Stomach (tissue), 9 donors: Measurements from ENCODE around the gene CGB2. TPM values are rescaled to one million over a fixed set of nuclear protein-coding genes. Genes with fewer than 3 reads are reported as not detected.

Source experiments
- DNase-seq, 2 donors: peaks; one replicate each; pipeline versions ENCODE4 v3.0.0 to v3.0.0-alpha.2; 2013 to 2019
- H3K27ac ChIP-seq, 5 donors: fragments of 200-600 bp in 4 of 5; sonication (generic) in 4 of 5; one replicate each; pipeline ENCODE4 v1.5.1; 2013 to 2019; ENCODE audit warnings: mild to moderate bottlenecking in 1 of 5, moderate library complexity in 1 of 5
- H3K27me3 ChIP-seq, 3 donors: fragments of 200-600 bp; sonication (generic); one replicate each; pipeline ENCODE4 v1.5.1; 2017 to 2019; ENCODE audit warnings: mixed run types in 1 of 3
- H3K36me3 ChIP-seq, 4 donors: fragments of 200-600 bp; sonication (generic); 1 replicate in 3 of 4; 2 replicates in 1 of 4; pipeline ENCODE4 v1.5.1; 2016 to 2019
- H3K4me1 ChIP-seq, 4 donors: fragments of 200-600 bp; sonication (generic); one replicate each; pipeline ENCODE4 v1.5.1; 2016 to 2019
- H3K4me3 ChIP-seq, 4 donors: fragments of 200-600 bp; sonication (generic) in 3 of 4; one replicate each; pipeline ENCODE4 v1.5.1; 2016 to 2019; ENCODE audit warnings: mild to moderate bottlenecking in 1 of 4
- H3K9me3 ChIP-seq, 4 donors: fragments of 200-600 bp; sonication (generic); one replicate each; pipeline ENCODE4 v1.5.1; 2016 to 2019
- CTCF ChIP-seq, 7 experiments: fragments of 450-650 bp in 4 of 7; fragments of 200-600 bp in 3 of 7; sonication (generic) in 3 of 7; IDR thresholded peaks; one replicate each; pipeline ENCODE4 v1.5.1; 2016 to 2019; ENCODE audit warnings: antibody characterized with exemption in 7 of 7, control low read depth in 2 of 7, mild to moderate bottlenecking in 1 of 7
- EP300 ChIP-seq: sonication (generic); formaldehyde crosslinking; IDR thresholded peaks from one replicate; pipeline ENCODE4 v1.6.1; 2017; ENCODE audit warnings: antibody characterized with exemption
- POLR2A ChIP-seq, 4 donors: fragments of 450-650 bp; IDR thresholded peaks; one replicate each; pipeline ENCODE4 v1.6.1; 2016; ENCODE audit warnings: antibody characterized with exemption in 4 of 4, control low read depth in 2 of 4, mild to moderate bottlenecking in 1 of 4, moderate library complexity in 1 of 4
- POLR2AphosphoS5 ChIP-seq, 3 donors: sonication (generic); formaldehyde crosslinking; IDR thresholded peaks; one replicate each; pipeline ENCODE4 v1.6.1; 2016; ENCODE audit warnings: antibody characterized with exemption in 3 of 3
- WGBS, 5 donors: extraction: QIAGEN DNeasy Blood & Tissue Kit in 3 of 5; methylation state at CpG; one replicate each; pipeline versions ENCODE4 v1.1.5 to v1.1.7; 2013 to 2018; 5-methylcytosine and 5-hydroxymethylcytosine counted together
- intact Hi-C: fragments of 100-400 bp; cut with DNase I; formaldehyde crosslinking; loops from one replicate; pipeline ENCODE4 v1.15.1; 2023; ENCODE audit warnings: low total_unique reads
- polyA plus RNA-seq, 3 donors: library from polyadenylated mRNA; stranded (reverse); fragments of 200-250 nt; gene quantifications; one replicate each; pipeline ENCODE4 v1.2.3, GENCODE V29; 2013
- small RNA-seq, 4 donors: library from RNA; depleted of rRNA; stranded (forward); fragments of <200 nt; gene quantifications; one replicate each; pipeline ENCODE3, GENCODE V24; 2016
- total RNA-seq, 5 donors: library from RNA; depleted of rRNA; stranded (reverse); fragments of >200 nt; gene quantifications; one replicate each; pipeline versions ENCODE4 v1.1.0 to v1.2.3, GENCODE V29; 2014 to 2016
- donor health status: healthy with polysubstance abuse.
- donor health status: Bipolar disorder and iron deficiency.
- donor health status: healthy.

CGB2 gene
- total and polyA plus RNA-seq, 8 donors: not detected

DNA sequence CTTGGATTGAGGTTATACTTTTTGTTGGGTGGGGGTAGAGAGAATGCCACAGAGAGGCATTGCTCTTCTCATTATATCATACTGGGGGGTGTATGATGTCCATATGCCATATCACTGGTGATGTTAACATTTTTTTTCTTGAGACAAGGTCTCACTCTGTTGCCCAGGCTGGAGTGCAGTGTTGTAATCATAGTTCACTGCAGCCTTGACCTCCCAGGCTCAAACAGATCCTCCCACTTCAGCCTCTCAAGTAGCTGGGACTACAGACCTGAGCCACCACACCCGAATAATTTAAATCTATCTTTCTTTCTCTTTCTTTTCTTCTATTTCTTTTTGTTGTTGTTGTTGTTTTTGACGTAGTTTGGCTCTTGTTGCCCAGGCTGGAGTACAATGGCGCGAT, 48.7 kb downstream of the CGB2 start:
- H3K4me3 ChIP-seq: no peak overlapping the region
- H3K4me1 ChIP-seq: peaks cover 0 to 9% (median 7%) of the 10 kb centered on the region in 4 donors
- TF ChIP-seq EP300: no peak
- TF ChIP-seq POLR2AphosphoS5 (IDR thresholded peaks at IDR 0.05): no peak
- no peak for TF ChIP-seq POLR2A (IDR thresholded peaks at IDR 0.05)
- no peak for TF ChIP-seq CTCF (IDR thresholded peaks at IDR 0.05)
- no peak for DNase-seq
- WGBS, 5 donors: 74 to 92% (median 86%) methylated on average over 4 of the region's 4 CpGs
- H3K27ac ChIP-seq: no peak overlapping the region
- intact Hi-C loops: no loop called here
- no peaks in the 10 kb centered on the region for H3K9me3 ChIP-seq
- no peaks in the 10 kb centered on the region for H3K27me3 ChIP-seq
- H3K36me3 ChIP-seq: no peaks in the 10 kb centered on the region

- Histone ChIP-seq H3K36me3 (no peaks in the 10 kb centered on the region), H3K27me3 (no peaks in the 10 kb centered on the region), H3K4me1 (peaks cover 4 to 14% (median 11%) of the 10 kb centered on the region in 4 donors), H3K4me3 (no peak overlapping the region), H3K27ac (no peak overlapping the region), H3K9me3 (no peaks in the 10 kb centered on the region)
- intact Hi-C loops: no loop called here
- no peak for TF ChIP-seq CTCF (IDR thresholded peaks at IDR 0.05)
- no peak for DNase-seq
- 77 to 100% (median 86%) methylated on average over 1 of the region's 1 CpG for WGBS, 5 donors
These were observed 49.6 kb downstream of the CGB2 start for GRCh38 chr19:49081273-49081672.

Small RNAs within 50 kb of the gene (small RNA-seq; reads per million reads assigned to genes)
- gene MIR6798 (0 to 0.23 (median 0.10) reads per million in 4 donors), gene RN7SL708P (0 reads per million in 4 donors)

Other genes starting within 250 kb of the CGB2 start
- 100 to 1,000 TPM in 1 of 5 donors, 10 to 100 TPM in 4; 22.0 to 320 (median 23.9) TPM for gene BCAT2, start 220.9 kb upstream of the CGB2 start, total RNA-seq
- 10 to 100 TPM; 65.8 to 74.5 (median 68.5) TPM for gene BCAT2, start 220.9 kb upstream of the CGB2 start, polyA plus RNA-seq
- 10 to 100 TPM in 2 of 5 donors, 1 to 10 TPM in 2, not detected in 1; 2.8 to 41.4 (median 17.3) TPM for gene HSD17B14, start 195.4 kb upstream of the CGB2 start, total RNA-seq
- gene HSD17B14, start 195.4 kb upstream of the CGB2 start, polyA plus RNA-seq: 1 to 10 TPM; 5.4 to 9.8 (median 9.4) TPM
- gene PLEKHA4, start 163.3 kb upstream of the CGB2 start, total RNA-seq: 10 to 100 TPM in 2 of 5 donors, 1 to 10 TPM in 3; 1.7 to 35.6 (median 4.8) TPM
- gene PLEKHA4, start 163.3 kb upstream of the CGB2 start, polyA plus RNA-seq: 10 to 100 TPM; 30.1 to 85.0 (median 75.3) TPM
- 100 to 1,000 TPM in 1 of 5 donors, 10 to 100 TPM in 4; 14.6 to 107 (median 35.1) TPM for gene PPP1R15A, start 159.5 kb upstream of the CGB2 start, total RNA-seq
- gene PPP1R15A, start 159.5 kb upstream of the CGB2 start, polyA plus RNA-seq: 10 to 100 TPM; 34.6 to 59.8 (median 37.1) TPM
- gene TULP2, start 133.1 kb upstream of the CGB2 start, total RNA-seq: 1 to 10 TPM in 2 of 5 donors, not detected in 3; 1.2 to 1.3 TPM
- gene TULP2, start 133.1 kb upstream of the CGB2 start, polyA plus RNA-seq: not detected
- gene NUCB1, start 131.6 kb upstream of the CGB2 start, total RNA-seq: 100 to 1,000 TPM; 117 to 503 (median 135) TPM
- 100 to 1,000 TPM in 1 of 3 donors, 10 to 100 TPM in 2; 68.9 to 118 (median 91.5) TPM for gene NUCB1, start 131.6 kb upstream of the CGB2 start, polyA plus RNA-seq
- gene DHDH, start 98.2 kb upstream of the CGB2 start, total RNA-seq: under 1 TPM in 1 of 5 donors, not detected in 4; 0.89 TPM
- 1 to 10 TPM in 1 of 3 donors, under 1 TPM in 1, not detected in 1; 0.93 to 1.2 TPM for gene DHDH, start 98.2 kb upstream of the CGB2 start, polyA plus RNA-seq
- 100 to 1,000 TPM in 1 of 5 donors, 10 to 100 TPM in 4; 12.1 to 121 (median 20.2) TPM for gene BAX, start 77.0 kb upstream of the CGB2 start, total RNA-seq
- 10 to 100 TPM; 61.6 to 85.3 (median 77.6) TPM for gene BAX, start 77.0 kb upstream of the CGB2 start, polyA plus RNA-seq
- gene FTL, start 66.6 kb upstream of the CGB2 start, total RNA-seq: 1,000 to 10,000 TPM; 1,292 to 4,272 (median 3,457) TPM
- 1,000 to 10,000 TPM; 3,915 to 8,824 (median 7,571) TPM for gene FTL, start 66.6 kb upstream of the CGB2 start, polyA plus RNA-seq
- gene GYS1, start 38.6 kb upstream of the CGB2 start, total RNA-seq: 10 to 100 TPM; 13.0 to 63.6 (median 46.4) TPM
- gene GYS1, start 38.6 kb upstream of the CGB2 start, polyA plus RNA-seq: 10 to 100 TPM; 13.0 to 25.5 (median 15.5) TPM
- gene RUVBL2, start 38.0 kb upstream of the CGB2 start, total RNA-seq: 10 to 100 TPM in 4 of 5 donors, under 1 TPM in 1; 0.58 to 96.0 (median 59.1) TPM
- 10 to 100 TPM; 55.3 to 69.2 (median 63.3) TPM for gene RUVBL2, start 38.0 kb upstream of the CGB2 start, polyA plus RNA-seq
- gene LHB, start 14.8 kb upstream of the CGB2 start, total RNA-seq: 1 to 10 TPM in 1 of 5 donors, not detected in 4; 8.4 TPM
- gene LHB, start 14.8 kb upstream of the CGB2 start, polyA plus RNA-seq: 10 to 100 TPM in 2 of 3 donors, 1 to 10 TPM in 1; 3.8 to 45.8 (median 40.3) TPM
- not detected for gene CGB3, start 7.6 kb upstream of the CGB2 start, total RNA-seq
- gene CGB3, start 7.6 kb upstream of the CGB2 start, polyA plus RNA-seq: not detected
- not detected for gene CGB1, start 5.0 kb downstream of the CGB2 start, total RNA-seq
- gene CGB1, start 5.0 kb downstream of the CGB2 start, polyA plus RNA-seq: not detected
- not detected for gene CGB5, start 12.0 kb downstream of the CGB2 start, total RNA-seq
- gene CGB5, start 12.0 kb downstream of the CGB2 start, polyA plus RNA-seq: not detected
- gene CGB8, start 17.2 kb downstream of the CGB2 start, total RNA-seq: not detected
- gene CGB8, start 17.2 kb downstream of the CGB2 start, polyA plus RNA-seq: not detected
- not detected for gene CGB7, start 25.9 kb downstream of the CGB2 start, total RNA-seq
- 1 to 10 TPM in 1 of 3 donors, not detected in 2; 3.8 TPM for gene CGB7, start 25.9 kb downstream of the CGB2 start, polyA plus RNA-seq
- not detected for gene NTF4, start 32.9 kb downstream of the CGB2 start, total RNA-seq
- 10 to 100 TPM in 1 of 3 donors, not detected in 2; 17.5 TPM for gene NTF4, start 32.9 kb downstream of the CGB2 start, polyA plus RNA-seq
- gene KCNA7, start 40.8 kb downstream of the CGB2 start, total RNA-seq: not detected
- not detected for gene KCNA7, start 40.8 kb downstream of the CGB2 start, polyA plus RNA-seq
- gene SNRNP70, start 53.6 kb downstream of the CGB2 start, total RNA-seq: 1,000 to 10,000 TPM in 1 of 5 donors, 100 to 1,000 TPM in 4; 163 to 3,365 (median 235) TPM
- 100 to 1,000 TPM; 170 to 258 (median 192) TPM for gene SNRNP70, start 53.6 kb downstream of the CGB2 start, polyA plus RNA-seq
- gene LIN7B, start 82.5 kb downstream of the CGB2 start, total RNA-seq: 100 to 1,000 TPM in 1 of 5 donors, 10 to 100 TPM in 2, 1 to 10 TPM in 1, not detected in 1; 5.5 to 118 (median 30.5) TPM
- 10 to 100 TPM in 2 of 3 donors, 1 to 10 TPM in 1; 4.0 to 18.1 (median 11.5) TPM for gene LIN7B, start 82.5 kb downstream of the CGB2 start, polyA plus RNA-seq
- not detected for gene C19orf73, start 87.3 kb downstream of the CGB2 start, total RNA-seq
- gene C19orf73, start 87.3 kb downstream of the CGB2 start, polyA plus RNA-seq: 1 to 10 TPM; 3.4 to 4.2 (median 3.7) TPM
- gene PPFIA3, start 87.7 kb downstream of the CGB2 start, total RNA-seq: 10 to 100 TPM in 1 of 5 donors, 1 to 10 TPM in 3, under 1 TPM in 1; 0.45 to 12.7 (median 4.2) TPM
- 10 to 100 TPM in 1 of 3 donors, 1 to 10 TPM in 2; 7.2 to 19.7 (median 9.7) TPM for gene PPFIA3, start 87.7 kb downstream of the CGB2 start, polyA plus RNA-seq
- 1 to 10 TPM in 2 of 5 donors, not detected in 3; 1.7 to 8.1 TPM for gene HRC, start 123.5 kb downstream of the CGB2 start, total RNA-seq
- under 1 TPM; 0.44 to 0.83 (median 0.61) TPM for gene HRC, start 123.5 kb downstream of the CGB2 start, polyA plus RNA-seq
- gene TRPM4, start 125.9 kb downstream of the CGB2 start, total RNA-seq: 1,000 to 10,000 TPM in 1 of 5 donors, 100 to 1,000 TPM in 3, 10 to 100 TPM in 1; 29.0 to 1,449 (median 158) TPM
- 10 to 100 TPM; 11.8 to 34.3 (median 26.6) TPM for gene TRPM4, start 125.9 kb downstream of the CGB2 start, polyA plus RNA-seq